GM12865 (cell line): Measurements from ENCODE around the gene PLCE1.
A peak's percentile ranks its signal among the peaks of the same experiment; 100 is the strongest.

Experiments
- DNase-seq: peaks from one replicate; pipeline ENCODE4 v3.0.0; 2010; ENCODE audit warnings: low read depth
- H3K4me3 ChIP-seq: 2 replicates; pipeline ENCODE4 v1.5.1; 2011; ENCODE audit warnings: mild to moderate bottlenecking, low read depth, low read length, control low read depth
- TF ChIP-seq, protein P1 (sequence below): IDR thresholded peaks from 2 replicates; pipeline ENCODE4 v1.5.1; 2011; ENCODE audit warnings: low read length, control low read depth, low read depth, inconsistent platforms; ENCODE audit not compliant: insufficient read depth; ENCODE audit errors: missing control alignments

Gene PLCE1

GRCh38 chr10:93993414-93993781 is 333 bp upstream of the PLCE1 start:
- no peak for DNase-seq
- H3K4me3 ChIP-seq: peak overlapping the region; percentile 32; the same call in 1 of the 2 replicates
- TF ChIP-seq, protein P1, sequence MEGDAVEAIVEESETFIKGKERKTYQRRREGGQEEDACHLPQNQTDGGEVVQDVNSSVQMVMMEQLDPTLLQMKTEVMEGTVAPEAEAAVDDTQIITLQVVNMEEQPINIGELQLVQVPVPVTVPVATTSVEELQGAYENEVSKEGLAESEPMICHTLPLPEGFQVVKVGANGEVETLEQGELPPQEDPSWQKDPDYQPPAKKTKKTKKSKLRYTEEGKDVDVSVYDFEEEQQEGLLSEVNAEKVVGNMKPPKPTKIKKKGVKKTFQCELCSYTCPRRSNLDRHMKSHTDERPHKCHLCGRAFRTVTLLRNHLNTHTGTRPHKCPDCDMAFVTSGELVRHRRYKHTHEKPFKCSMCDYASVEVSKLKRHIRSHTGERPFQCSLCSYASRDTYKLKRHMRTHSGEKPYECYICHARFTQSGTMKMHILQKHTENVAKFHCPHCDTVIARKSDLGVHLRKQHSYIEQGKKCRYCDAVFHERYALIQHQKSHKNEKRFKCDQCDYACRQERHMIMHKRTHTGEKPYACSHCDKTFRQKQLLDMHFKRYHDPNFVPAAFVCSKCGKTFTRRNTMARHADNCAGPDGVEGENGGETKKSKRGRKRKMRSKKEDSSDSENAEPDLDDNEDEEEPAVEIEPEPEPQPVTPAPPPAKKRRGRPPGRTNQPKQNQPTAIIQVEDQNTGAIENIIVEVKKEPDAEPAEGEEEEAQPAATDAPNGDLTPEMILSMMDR: no peak

- TF ChIP-seq, protein P1: no peak
- no peak overlapping the region for H3K4me3 ChIP-seq
- no peak for DNase-seq
Observed at GRCh38 chr10:93994438-93994801, 689 bp downstream of the PLCE1 start.

GRCh38 chr10:93995182-93995581 is 1.5 kb downstream of the PLCE1 start:
- no peak for DNase-seq
- no peak overlapping the region for H3K4me3 ChIP-seq
- TF ChIP-seq, protein P1: no peak

DNA sequence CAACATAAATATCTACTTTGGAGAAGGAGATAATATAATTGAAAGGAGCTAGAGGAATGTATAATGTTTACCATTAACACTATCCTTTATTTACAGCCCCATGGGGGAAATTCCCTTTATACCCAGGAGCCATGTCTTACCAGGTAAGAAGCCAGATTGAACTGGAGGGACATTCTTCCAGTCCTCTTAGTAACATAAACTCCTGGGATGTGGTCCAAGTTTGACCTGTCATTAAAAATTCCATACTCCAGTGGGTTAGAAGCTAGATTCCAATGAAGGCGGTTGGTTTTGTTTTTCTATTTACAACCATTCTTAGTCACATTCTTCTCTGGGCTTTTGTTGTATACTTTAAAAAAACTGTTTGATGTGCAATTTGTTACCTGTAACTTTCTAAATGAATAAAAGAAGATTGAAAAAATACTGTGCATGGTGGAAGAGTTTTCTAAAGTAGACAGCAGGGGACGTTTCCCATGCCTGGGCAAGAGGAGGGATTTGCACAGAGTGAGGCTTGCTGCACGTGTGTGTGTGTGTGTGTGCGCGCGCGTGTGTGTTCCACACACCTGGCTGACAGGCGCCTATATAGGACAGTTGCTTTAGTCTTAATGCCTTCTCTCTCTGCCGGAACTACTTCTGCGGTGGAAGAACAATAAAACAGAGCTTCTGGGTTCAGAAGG is 2.0 kb downstream of the PLCE1 start:
- H3K4me3 ChIP-seq: no peak overlapping the region
- TF ChIP-seq, protein P1: no peak
- no peak for DNase-seq

GRCh38 chr10:93996551-93996950 is 2.8 kb downstream of the PLCE1 start:
- H3K4me3 ChIP-seq: no peak overlapping the region
- DNase-seq: no peak
- TF ChIP-seq, protein P1: no peak

DNA sequence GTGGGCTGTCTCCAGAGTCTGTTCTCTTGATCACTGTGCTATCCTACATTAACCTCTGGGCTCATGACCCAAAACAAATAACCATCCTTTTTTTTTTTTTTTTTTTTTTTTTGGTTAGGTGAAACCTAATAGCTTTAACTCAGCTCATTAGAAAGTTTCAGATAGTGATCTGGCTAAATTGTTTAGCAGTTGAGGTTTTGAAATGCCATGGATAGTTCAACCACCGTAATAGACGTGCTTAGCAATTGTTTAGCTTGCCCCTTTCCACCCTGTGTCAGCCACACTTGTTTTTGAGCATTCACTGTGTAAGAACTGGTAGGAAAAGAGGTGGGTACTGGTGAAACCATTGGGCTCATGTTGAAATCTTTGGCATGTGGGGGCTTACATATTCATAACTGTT is 3.8 kb downstream of the PLCE1 start:
- no peak overlapping the region for H3K4me3 ChIP-seq
- no peak for DNase-seq
- TF ChIP-seq, protein P1: no peak

DNA sequence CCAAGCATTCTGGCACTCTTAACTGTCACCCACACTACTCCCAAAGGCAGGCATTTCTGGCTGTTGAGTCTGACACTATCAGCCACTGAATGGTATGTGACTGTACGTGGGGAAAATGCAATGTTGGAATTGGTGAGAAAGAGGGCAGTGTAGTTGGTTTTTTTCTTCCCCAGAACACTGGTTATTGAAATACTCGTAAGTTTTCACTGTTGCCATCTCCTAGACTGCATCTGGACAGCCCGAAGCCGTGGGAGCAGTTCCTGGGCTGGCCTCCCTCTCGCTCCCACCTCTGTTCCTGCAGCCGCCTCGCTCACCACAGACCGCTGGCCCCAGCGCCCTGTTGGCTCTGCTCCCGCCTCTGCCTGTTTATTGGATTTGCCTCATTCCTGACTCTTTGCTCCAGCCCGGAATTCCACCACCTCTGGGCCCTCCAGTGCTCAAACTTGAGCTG is 5.7 kb downstream of the PLCE1 start:
- TF ChIP-seq, protein P1: no peak
- H3K4me3 ChIP-seq: no peak overlapping the region
- DNase-seq: no peak
